Measurements from ENCODE around the gene CXCL6. TPM values are rescaled to one million over a fixed set of nuclear protein-coding genes. Genes with fewer than 3 reads are reported as not detected.

Gene CXCL6
- total RNA-seq, 1 experiment from 2014 or later, result not detected

DNA sequence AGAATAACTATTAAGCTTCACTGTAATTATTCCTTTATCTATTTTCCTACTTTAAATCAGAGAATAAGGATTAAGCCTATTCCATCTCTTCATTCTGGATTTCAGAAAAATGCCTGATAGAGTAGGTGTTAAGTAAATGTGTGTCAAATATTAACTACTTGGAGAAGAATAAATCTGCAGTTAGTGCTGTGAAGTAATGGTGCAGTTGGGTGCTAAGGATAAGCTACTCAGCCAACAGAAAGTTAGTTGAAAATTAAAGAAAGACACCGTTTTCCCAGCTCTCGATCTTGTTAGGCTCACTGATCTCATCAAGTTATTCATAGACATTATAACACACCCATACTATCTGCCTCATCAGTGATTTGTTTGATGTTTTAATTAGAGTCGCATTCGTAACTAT, 23.7 kb downstream of the CXCL6 start:
- RAD21 ChIA-PET (ENCODE audit: low non-redundant PET in 1 of 2, low total read pairs in 2 of 2, uncharacterized antibody in 2 of 2, unreplicated experiment in 2 of 2), result no interaction called here
- DNase-seq (ENCODE audit: low read depth, low spot score) (no peak), ATAC-seq (no peak)
- intact Hi-C loops (cut with micrococcal nuclease), result loop anchor here (10.0 kb wide), 1 partner anchor 515 kb away; no protein-coding TSS in a partner anchor
- no peaks in the 10 kb centered on the region for H3K27me3 ChIP-seq (ENCODE audit: insufficient read depth, low read length)
- CTCF ChIA-PET, result interaction anchor here (1.0 kb wide), 1 partner anchor 8 kb away, joined by 4 read pairs; the partner anchor contains the start of gene CXCL1
- POLR2A ChIA-PET, result no interaction called here
- H3K27ac ChIP-seq (ENCODE audit: low read depth, low read length), result no peak overlapping the region
- no peaks in the 10 kb centered on the region for H3K4me1 ChIP-seq (ENCODE audit: control insufficient read depth in 1 of 2, insufficient read depth in 2 of 2, low read length in 2 of 2)
- TF ChIP-seq, protein P1, sequence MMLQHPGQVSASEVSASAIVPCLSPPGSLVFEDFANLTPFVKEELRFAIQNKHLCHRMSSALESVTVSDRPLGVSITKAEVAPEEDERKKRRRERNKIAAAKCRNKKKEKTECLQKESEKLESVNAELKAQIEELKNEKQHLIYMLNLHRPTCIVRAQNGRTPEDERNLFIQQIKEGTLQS (IDR thresholded peaks at IDR 0.05), result no peak
- TF ChIP-seq REST (IDR thresholded peaks at IDR 0.05; ENCODE audit: low read depth) (no peak), CBX3 (IDR thresholded peaks at IDR 0.05; ENCODE audit: low read depth) (no peak), ELF1 (IDR thresholded peaks at IDR 0.05; ENCODE audit: borderline replicate concordance, low read depth) (no peak), SP1 (IDR thresholded peaks at IDR 0.05; ENCODE audit: low read depth) (no peak), RAD21 (IDR thresholded peaks at IDR 0.05; ENCODE audit: low read depth) (no peak), ZNF274 (IDR thresholded peaks at IDR 0.05; ENCODE audit: low read depth, low read length) (no peak)
- no peak overlapping the region for H3K9ac ChIP-seq (ENCODE audit: low read length)
- H3K9me2 ChIP-seq (ENCODE audit: insufficient read depth), result no peaks in the 10 kb centered on the region
- no TSS peak for BruUV-seq (replicated peaks)
- no peaks in the 10 kb centered on the region for H3K79me2 ChIP-seq (ENCODE audit: insufficient read depth, low read length)
- no peaks in the 10 kb centered on the region for H3K9me3 ChIP-seq (ENCODE audit: control insufficient read depth in 1 of 2, insufficient read depth in 1 of 2, low read depth in 1 of 2, low read length in 2 of 2)
- H3K36me3 ChIP-seq (ENCODE audit: control insufficient read depth in 1 of 2, insufficient read depth in 2 of 2, low read length in 2 of 2), result no peaks in the 10 kb centered on the region
- H2AFZ ChIP-seq (ENCODE audit: low read depth, low read length, poor library complexity, severe bottlenecking), result no peak overlapping the region
- H3K4me3 ChIP-seq (replicated peaks in 1 of 2; ENCODE audit: low read depth in 1 of 2, low read length in 2 of 2), result no peak overlapping the region
- no peak overlapping the region for H3K4me2 ChIP-seq (ENCODE audit: low read length)
- no peaks in the 10 kb centered on the region for H4K20me1 ChIP-seq (ENCODE audit: insufficient read depth)

Data from HCT116 (cell line).